Measurements from ENCODE around the gene CAMTA1. TPM values are rescaled to one million over a fixed set of nuclear protein-coding genes. Genes with fewer than 3 reads are reported as not detected.

CAMTA1 gene
- total and polyA plus RNA-seq, 4 donors = 18.0 to 93.5 (median 35.8) TPM

GRCh38 chr1:7358425-7358824, 573.2 kb downstream of the CAMTA1 start:
- no peak for DNase-seq (ENCODE audit: low spot score)
- H3K36me3 ChIP-seq (ENCODE audit: control insufficient read depth in 4 of 4, insufficient read depth in 3 of 4, low read depth in 1 of 4, low read length in 3 of 4) = no peaks in the 10 kb centered on the region
- H3K9ac ChIP-seq (ENCODE audit: low read depth in 1 of 2, low read length in 2 of 2) = no peak overlapping the region
- 88% methylated on average over 11 of the region's 11 CpGs for WGBS
- H3K4me1 ChIP-seq (ENCODE audit: control insufficient read depth in 4 of 4, insufficient read depth in 4 of 4, low read length in 3 of 4) = no peaks in the 10 kb centered on the region
- H3K27me3 ChIP-seq (ENCODE audit: control insufficient read depth in 4 of 4, insufficient read depth in 4 of 4, low read length in 3 of 4) = no peaks in the 10 kb centered on the region
- TF ChIP-seq GABPA (IDR thresholded peaks at IDR 0.05 in 1 of 2, conservative IDR thresholded peaks at IDR 0.05 in 1 of 2) = no peak
- no peak for TF ChIP-seq ATF3 (IDR thresholded peaks at IDR 0.05)
- TF ChIP-seq RAD21 (IDR thresholded peaks at IDR 0.05) = no peak
- no peak for TF ChIP-seq CTCF (IDR thresholded peaks at IDR 0.05; ENCODE audit: low read depth, low read length, missing input control)
- no peak for TF ChIP-seq NR2F2 (IDR thresholded peaks at IDR 0.05)
- TF ChIP-seq HNF4A (conservative IDR thresholded peaks at IDR 0.05) = no peak
- no peak for TF ChIP-seq FOXA1 (IDR thresholded peaks at IDR 0.05)
- TF ChIP-seq ZBTB33 (IDR thresholded peaks at IDR 0.05) = no peak
- TF ChIP-seq YY1 (IDR thresholded peaks at IDR 0.05) = no peak
- no peak for TF ChIP-seq REST (IDR thresholded peaks at IDR 0.05)
- no peak for TF ChIP-seq TAF1 (conservative IDR thresholded peaks at IDR 0.05)
- no peak for TF ChIP-seq SP1 (IDR thresholded peaks at IDR 0.05)
- TF ChIP-seq RXRA (IDR thresholded peaks at IDR 0.05) = no peak
- TF ChIP-seq FOXA2 (IDR thresholded peaks at IDR 0.05) = no peak
- no peak for TF ChIP-seq MAX (IDR thresholded peaks at IDR 0.05)
- TF ChIP-seq EGR1 (IDR thresholded peaks at IDR 0.05; ENCODE audit: low read depth in 2 of 2) = no peak
- no peak for TF ChIP-seq HNF4G (IDR thresholded peaks at IDR 0.05)
- no peak for TF ChIP-seq JUND (IDR thresholded peaks at IDR 0.05)
- no peak overlapping the region for H3K4me3 ChIP-seq (ENCODE audit: low read depth in 1 of 3, low read length in 3 of 3)
- no peaks in the 10 kb centered on the region for H3K9me3 ChIP-seq (ENCODE audit: control insufficient read depth in 4 of 4, low read length in 3 of 4)
- H3K27ac ChIP-seq (ENCODE audit: low read depth in 1 of 2, low read length in 2 of 2) = no peak overlapping the region

Data from liver (tissue), 9 donors.